Spleen (tissue), 11 donors: ENCODE data around the gene GHRHR. TPM values are rescaled to one million over a fixed set of nuclear protein-coding genes. Genes with fewer than 3 reads are reported as not detected.

Experiments
- DNase-seq: peaks from one replicate; pipeline ENCODE4 v3.0.0-alpha.2; 2020
- H3K27ac ChIP-seq, 8 donors: fragments of 200-600 bp; sonication (generic) in 7 of 8; 1 replicate in 4 of 8; 2 replicates in 4 of 8; pipeline versions ENCODE4 v1.5.0 to v1.8.0; 2016 to 2021; ENCODE audit warnings: inconsistent platforms in 4 of 8, mild to moderate bottlenecking in 4 of 8, moderate library complexity in 1 of 8
- H3K27me3 ChIP-seq, 7 donors: fragments of 200-600 bp; sonication (generic) in 6 of 7; replicated peaks in 1 of 7; 1 replicate in 4 of 7; 2 replicates in 3 of 7; pipeline versions ENCODE4 v1.5.0 to v1.8.0; 2016 to 2021; ENCODE audit warnings: inconsistent platforms in 3 of 7, mild to moderate bottlenecking in 1 of 7
- H3K36me3 ChIP-seq, 6 donors: fragments of 200-600 bp; sonication (generic) in 5 of 6; 1 replicate in 4 of 6; 2 replicates in 2 of 6; pipeline versions ENCODE4 v1.5.0 to v1.8.0; 2016 to 2021; ENCODE audit warnings: inconsistent platforms in 2 of 6
- H3K4me1 ChIP-seq, 6 donors: fragments of 200-600 bp; sonication (generic) in 5 of 6; 1 replicate in 3 of 6; 2 replicates in 3 of 6; pipeline versions ENCODE4 v1.5.0 to v1.8.0; 2016 to 2021; ENCODE audit warnings: inconsistent platforms in 3 of 6
- H3K4me3 ChIP-seq, 8 donors: fragments of 200-600 bp; sonication (generic) in 7 of 8; 1 replicate in 4 of 8; 2 replicates in 4 of 8; pipeline versions ENCODE4 v1.5.0 to v1.8.0; 2016 to 2021; ENCODE audit warnings: inconsistent platforms in 4 of 8, mild to moderate bottlenecking in 4 of 8, moderate library complexity in 2 of 8
- H3K9me3 ChIP-seq, 8 donors: fragments of 200-600 bp; sonication (generic) in 7 of 8; 1 replicate in 4 of 8; 2 replicates in 4 of 8; pipeline versions ENCODE4 v1.5.0 to v1.8.0; 2016 to 2021; ENCODE audit warnings: inconsistent platforms in 4 of 8
- CTCF ChIP-seq, 11 experiments: fragments of 200-600 bp in 7 of 11; fragments of 450-650 bp in 4 of 11; sonication (generic) in 4 of 11; IDR thresholded peaks in 8 of 11; conservative IDR thresholded peaks in 3 of 11; 1 replicate in 7 of 11; 2 replicates in 4 of 11; pipeline versions ENCODE4 v1.4.0 to v1.8.0; 2016 to 2021; ENCODE audit warnings: antibody characterized with exemption in 11 of 11, inconsistent platforms in 4 of 11, mild to moderate bottlenecking in 1 of 11
- POLR2A ChIP-seq, 3 donors: fragments of 450-650 bp; IDR thresholded peaks; one replicate each; pipeline ENCODE4 v1.5.1; 2017; ENCODE audit warnings: antibody characterized with exemption in 3 of 3, mild to moderate bottlenecking in 1 of 3
- POLR2AphosphoS5 ChIP-seq, 3 donors: sonication (generic); formaldehyde crosslinking; IDR thresholded peaks; one replicate each; pipeline ENCODE4 v1.5.1; 2017; ENCODE audit warnings: antibody characterized with exemption in 3 of 3
- WGBS, 5 donors: extraction: QIAGEN DNeasy Blood & Tissue Kit in 3 of 5; methylation state at CpG; one replicate each; pipeline versions ENCODE4 v1.1.5 to v1.1.7; 2013 to 2018; 5-methylcytosine and 5-hydroxymethylcytosine counted together
- intact Hi-C: fragments of 100-400 bp; cut with DNase I; formaldehyde crosslinking; loops from one replicate; pipeline ENCODE4 v1.15.0; 2023; ENCODE audit warnings: low total_unique reads
- polyA plus RNA-seq, 3 donors: library from polyadenylated mRNA; stranded (reverse); fragments of 200-250 nt; gene quantifications; one replicate each; pipeline ENCODE4 v1.2.1, GENCODE V29; 2013
- total RNA-seq, 7 donors: library from RNA; depleted of rRNA in 3 of 7; stranded (reverse); fragments of >200 nt in 3 of 7; fragmentation: NEBNext Ultra II Directional in 4 of 7; extraction: Animal tissue kit (Norgen Biotek cat#: 25700) in 4 of 7; gene quantifications; one replicate each; pipeline versions ENCODE4 v1.1.0 to v1.2.1, GENCODE V29; 2016 to 2021
- donor health status: healthy with polysubstance abuse.
- donor health status: DM: no; HTN: no; CAD: no; lungs with moderate emphysema.
- donor health status: DM: no; HTN: no; CAD: no.
- donor health status: Bipolar disorder and iron deficiency.
- donor health status: healthy.
- donor health status: DM: no; HTN: no; CAD: no.
- donor health status: DM: yes; HTN: yes; CAD: no.

Gene GHRHR
- total and polyA plus RNA-seq, 10 donors, result not detected

- no peaks in the 10 kb centered on the region for H3K9me3 ChIP-seq
- H3K27me3 ChIP-seq, result peaks cover 0 to 78% (median 1%) of the 10 kb centered on the region in 7 donors
- H3K27ac ChIP-seq, result no peak overlapping the region
- 13 to 18% (median 15%) methylated on average over 6 to 7 of the region's 7 CpGs for WGBS, 5 donors
- intact Hi-C loops, result loop anchor here (10.0 kb wide), 1 partner anchor 170 kb away; no protein-coding TSS in a partner anchor
- peak in 8 of 11 experiments; percentile 23 to 56 (median 46) for TF ChIP-seq CTCF (IDR thresholded peaks at IDR 0.05 in 8 of 11, conservative IDR thresholded peaks at IDR 0.05 in 3 of 11)
- no peak for TF ChIP-seq POLR2A (IDR thresholded peaks at IDR 0.05)
- no peak for TF ChIP-seq POLR2AphosphoS5 (IDR thresholded peaks at IDR 0.05)
- no peak for DNase-seq
- no peaks in the 10 kb centered on the region for H3K36me3 ChIP-seq
- no peak overlapping the region for H3K4me3 ChIP-seq
- H3K4me1 ChIP-seq, result no peaks in the 10 kb centered on the region
Observed at GRCh38 chr7:30974605-30975255, 11.0 kb downstream of the GHRHR start.

- Histone ChIP-seq H3K9me3 (no peaks in the 10 kb centered on the region), H3K4me1 (no peaks in the 10 kb centered on the region), H3K36me3 (no peaks in the 10 kb centered on the region), H3K27ac (no peak overlapping the region), H3K27me3 (peaks cover 0 to 82% (median 6%) of the 10 kb centered on the region in 7 donors), H3K4me3 (no peak overlapping the region)
- intact Hi-C loops, result loop anchor here (10.0 kb wide), 1 partner anchor 171 kb away; no protein-coding TSS in a partner anchor
- TF ChIP-seq POLR2AphosphoS5 (IDR thresholded peaks at IDR 0.05), result no peak
- peak in 1 of 11 experiments; percentile 9 for TF ChIP-seq CTCF (IDR thresholded peaks at IDR 0.05 in 8 of 11, conservative IDR thresholded peaks at IDR 0.05 in 3 of 11)
- DNase-seq, result no peak
- 79 to 91% (median 85%) methylated on average over 5 of the region's 5 CpGs for WGBS, 5 donors
Observed at GRCh38 chr7:30975256-30975899, 11.6 kb downstream of the GHRHR start.

- Histone ChIP-seq H3K27ac (no peak overlapping the region), H3K4me3 (no peak overlapping the region), H3K27me3 (peaks cover 0 to 80% (median 6%) of the 10 kb centered on the region in 7 donors), H3K9me3 (no peaks in the 10 kb centered on the region), H3K4me1 (no peaks in the 10 kb centered on the region), H3K36me3 (no peaks in the 10 kb centered on the region)
- 67 to 81% (median 78%) methylated on average over 5 of the region's 5 CpGs for WGBS, 5 donors
- no peak for DNase-seq
- no peak for TF ChIP-seq POLR2AphosphoS5 (IDR thresholded peaks at IDR 0.05)
- no peak for TF ChIP-seq CTCF (IDR thresholded peaks at IDR 0.05 in 8 of 11, conservative IDR thresholded peaks at IDR 0.05 in 3 of 11)
- TF ChIP-seq POLR2A (IDR thresholded peaks at IDR 0.05), result no peak
- intact Hi-C loops, result loop anchor here (10.0 kb wide), 1 partner anchor 172 kb away; no protein-coding TSS in a partner anchor
Observed at GRCh38 chr7:30976381-30976780, 12.6 kb downstream of the GHRHR start.

GRCh38 chr7:30977222-30977621, 13.5 kb downstream of the GHRHR start:
- intact Hi-C loops, result loop anchor here (10.0 kb wide), 1 partner anchor 172 kb away; no protein-coding TSS in a partner anchor
- DNase-seq, result no peak
- peaks cover 0 to 72% (median 6%) of the 10 kb centered on the region in 7 donors for H3K27me3 ChIP-seq
- no peaks in the 10 kb centered on the region for H3K9me3 ChIP-seq
- no peak overlapping the region for H3K4me3 ChIP-seq
- 0 to 83% (median 79%) methylated on average over 1 of the region's 1 CpG for WGBS, 5 donors
- H3K27ac ChIP-seq, result no peak overlapping the region
- TF ChIP-seq POLR2A (IDR thresholded peaks at IDR 0.05) (no peak), POLR2AphosphoS5 (IDR thresholded peaks at IDR 0.05) (no peak), CTCF (IDR thresholded peaks at IDR 0.05 in 8 of 11, conservative IDR thresholded peaks at IDR 0.05 in 3 of 11) (no peak)
- no peaks in the 10 kb centered on the region for H3K4me1 ChIP-seq
- H3K36me3 ChIP-seq, result no peaks in the 10 kb centered on the region
